Measurements from ENCODE around the gene C1orf74. TPM values are rescaled to one million over a fixed set of nuclear protein-coding genes. Genes with fewer than 3 reads are reported as not detected.

Gene C1orf74
- total RNA-seq, 1 donor, result 3.6 TPM

DNA sequence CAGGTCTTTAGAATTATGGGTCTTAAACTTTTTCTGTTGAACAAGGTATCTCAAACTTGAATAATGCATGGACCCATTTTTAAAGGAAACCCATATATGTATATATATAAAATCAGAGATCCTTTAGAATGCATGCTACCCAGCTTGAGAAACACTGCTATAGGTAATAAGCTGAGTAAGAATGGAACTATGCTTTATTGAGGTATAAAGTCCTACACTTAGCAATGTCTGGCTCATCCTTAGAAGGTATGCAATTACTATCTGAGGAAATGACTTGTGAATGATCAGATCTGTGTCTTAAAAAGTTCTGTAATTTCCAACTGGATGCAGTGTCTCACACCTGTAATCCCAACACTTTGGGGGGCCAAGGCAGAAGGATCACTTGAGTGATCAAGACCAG, 17.3 kb downstream of the C1orf74 start:
- TF ChIP-seq, protein P1, sequence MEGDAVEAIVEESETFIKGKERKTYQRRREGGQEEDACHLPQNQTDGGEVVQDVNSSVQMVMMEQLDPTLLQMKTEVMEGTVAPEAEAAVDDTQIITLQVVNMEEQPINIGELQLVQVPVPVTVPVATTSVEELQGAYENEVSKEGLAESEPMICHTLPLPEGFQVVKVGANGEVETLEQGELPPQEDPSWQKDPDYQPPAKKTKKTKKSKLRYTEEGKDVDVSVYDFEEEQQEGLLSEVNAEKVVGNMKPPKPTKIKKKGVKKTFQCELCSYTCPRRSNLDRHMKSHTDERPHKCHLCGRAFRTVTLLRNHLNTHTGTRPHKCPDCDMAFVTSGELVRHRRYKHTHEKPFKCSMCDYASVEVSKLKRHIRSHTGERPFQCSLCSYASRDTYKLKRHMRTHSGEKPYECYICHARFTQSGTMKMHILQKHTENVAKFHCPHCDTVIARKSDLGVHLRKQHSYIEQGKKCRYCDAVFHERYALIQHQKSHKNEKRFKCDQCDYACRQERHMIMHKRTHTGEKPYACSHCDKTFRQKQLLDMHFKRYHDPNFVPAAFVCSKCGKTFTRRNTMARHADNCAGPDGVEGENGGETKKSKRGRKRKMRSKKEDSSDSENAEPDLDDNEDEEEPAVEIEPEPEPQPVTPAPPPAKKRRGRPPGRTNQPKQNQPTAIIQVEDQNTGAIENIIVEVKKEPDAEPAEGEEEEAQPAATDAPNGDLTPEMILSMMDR (IDR thresholded peaks at IDR 0.05; ENCODE audit: insufficient read depth, low read length), result no peak
- H3K4me3 ChIP-seq (ENCODE audit: low read depth, low read length), result no peak overlapping the region
- no peak for DNase-seq (ENCODE audit: low read depth)

DNA sequence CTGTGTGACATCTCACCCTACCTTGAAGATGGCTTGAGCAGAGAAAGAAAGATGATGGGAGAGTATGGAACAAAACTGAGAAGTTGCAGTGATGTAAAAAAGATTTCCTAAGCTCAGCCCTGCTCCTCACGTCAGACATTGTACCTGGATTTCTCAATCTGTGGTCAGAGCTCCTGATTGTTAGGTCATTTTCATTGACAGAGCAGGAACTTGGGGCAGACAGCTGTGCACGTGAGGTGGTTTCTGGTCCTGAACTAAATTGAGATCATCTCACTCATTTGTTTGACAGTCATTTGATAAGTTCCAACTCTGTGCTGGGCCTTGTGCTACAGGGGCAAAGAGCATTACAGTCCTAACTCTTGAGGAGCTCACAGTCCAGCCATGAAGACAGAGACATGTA, 18.3 kb downstream of the C1orf74 start:
- no peak overlapping the region for H3K4me3 ChIP-seq (ENCODE audit: low read depth, low read length)
- DNase-seq (ENCODE audit: low read depth), result no peak
- TF ChIP-seq, protein P1 (IDR thresholded peaks at IDR 0.05; ENCODE audit: insufficient read depth, low read length), result no peak

DNA sequence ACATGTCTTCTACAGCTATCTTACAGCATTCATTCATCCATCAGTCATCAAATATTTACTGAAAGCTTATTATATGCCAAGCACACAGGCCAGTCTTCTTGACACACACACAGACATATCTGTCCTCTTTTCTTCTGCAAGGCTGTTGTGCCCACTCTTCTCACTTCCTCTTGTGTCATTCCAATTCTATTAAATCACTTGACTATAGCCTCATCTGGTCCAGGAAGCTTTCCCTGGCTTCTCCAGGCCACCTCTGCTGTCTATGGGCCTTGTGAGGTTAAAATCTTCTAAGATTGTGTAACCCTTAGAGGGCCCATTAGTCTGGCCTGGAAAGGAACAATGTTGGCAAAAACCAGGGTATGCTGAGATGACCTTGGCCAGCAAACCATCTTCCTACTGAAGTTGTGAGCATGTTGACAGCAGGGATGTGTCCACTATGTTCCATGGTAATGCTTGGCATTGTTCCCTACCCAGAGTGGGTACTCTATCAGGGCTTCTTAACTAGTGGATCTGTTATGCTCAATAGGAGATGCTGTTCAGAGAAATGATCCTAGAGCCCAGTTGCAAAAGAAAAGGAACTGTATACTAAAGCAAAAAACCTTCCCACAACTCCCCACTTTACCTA, 23.2 kb downstream of the C1orf74 start:
- no peak overlapping the region for H3K4me3 ChIP-seq (ENCODE audit: low read depth, low read length)
- peak; percentile 45 for DNase-seq (ENCODE audit: low read depth)
- TF ChIP-seq, protein P1 (IDR thresholded peaks at IDR 0.05; ENCODE audit: insufficient read depth, low read length), result no peak

DNA sequence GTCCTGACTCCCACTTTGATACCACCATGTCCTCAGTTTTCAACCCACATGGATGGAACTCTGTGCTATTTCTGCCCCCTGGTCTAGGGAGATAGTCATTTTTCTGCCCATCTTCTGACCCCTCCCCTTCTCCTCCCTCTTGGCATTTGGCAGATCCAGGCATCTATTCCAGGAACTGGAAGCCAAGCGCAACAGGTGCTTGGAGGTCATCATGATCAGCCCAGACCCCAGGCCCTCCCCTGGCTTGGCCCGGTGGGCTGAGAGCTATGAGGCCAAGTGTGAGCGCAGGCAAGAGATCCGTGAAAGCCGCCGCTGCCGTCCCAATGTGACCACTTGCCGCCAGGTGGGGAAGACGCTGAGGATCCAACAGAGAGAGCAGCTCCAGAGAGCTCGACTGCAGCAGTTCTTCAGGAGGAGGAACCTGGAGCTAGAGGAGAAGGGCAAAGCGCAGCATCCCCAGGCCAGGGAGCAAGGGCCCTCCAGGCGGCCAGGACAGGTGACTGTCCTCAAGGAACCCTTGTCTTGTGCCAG, 24.5 kb downstream of the C1orf74 start:
- DNase-seq (ENCODE audit: low read depth), result no peak
- no peak overlapping the region for H3K4me3 ChIP-seq (ENCODE audit: low read depth, low read length)
- TF ChIP-seq, protein P1 (IDR thresholded peaks at IDR 0.05; ENCODE audit: insufficient read depth, low read length), result no peak

DNA sequence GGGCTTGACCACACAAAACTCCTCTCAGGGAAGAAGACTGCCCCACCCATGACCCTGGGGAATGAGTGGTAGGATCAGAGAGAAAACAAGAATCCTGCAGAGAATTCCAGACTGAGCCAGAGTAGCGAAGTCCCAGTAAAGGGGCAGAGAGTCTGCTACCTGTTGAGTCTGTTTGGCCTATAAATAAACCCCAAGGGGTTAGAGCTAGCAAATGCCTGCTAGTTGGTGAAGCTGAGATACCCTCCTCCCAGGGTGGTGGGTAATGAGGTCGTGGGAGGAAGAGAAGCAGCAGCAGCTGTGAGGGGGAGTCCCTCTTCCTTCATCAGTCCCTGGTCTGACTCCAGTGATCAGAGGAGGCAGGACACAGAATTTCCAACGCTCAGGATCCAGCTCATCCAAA, 26.0 kb downstream of the C1orf74 start:
- no peak overlapping the region for H3K4me3 ChIP-seq (ENCODE audit: low read depth, low read length)
- TF ChIP-seq, protein P1 (IDR thresholded peaks at IDR 0.05; ENCODE audit: insufficient read depth, low read length), result no peak
- no peak for DNase-seq (ENCODE audit: low read depth)

DNA sequence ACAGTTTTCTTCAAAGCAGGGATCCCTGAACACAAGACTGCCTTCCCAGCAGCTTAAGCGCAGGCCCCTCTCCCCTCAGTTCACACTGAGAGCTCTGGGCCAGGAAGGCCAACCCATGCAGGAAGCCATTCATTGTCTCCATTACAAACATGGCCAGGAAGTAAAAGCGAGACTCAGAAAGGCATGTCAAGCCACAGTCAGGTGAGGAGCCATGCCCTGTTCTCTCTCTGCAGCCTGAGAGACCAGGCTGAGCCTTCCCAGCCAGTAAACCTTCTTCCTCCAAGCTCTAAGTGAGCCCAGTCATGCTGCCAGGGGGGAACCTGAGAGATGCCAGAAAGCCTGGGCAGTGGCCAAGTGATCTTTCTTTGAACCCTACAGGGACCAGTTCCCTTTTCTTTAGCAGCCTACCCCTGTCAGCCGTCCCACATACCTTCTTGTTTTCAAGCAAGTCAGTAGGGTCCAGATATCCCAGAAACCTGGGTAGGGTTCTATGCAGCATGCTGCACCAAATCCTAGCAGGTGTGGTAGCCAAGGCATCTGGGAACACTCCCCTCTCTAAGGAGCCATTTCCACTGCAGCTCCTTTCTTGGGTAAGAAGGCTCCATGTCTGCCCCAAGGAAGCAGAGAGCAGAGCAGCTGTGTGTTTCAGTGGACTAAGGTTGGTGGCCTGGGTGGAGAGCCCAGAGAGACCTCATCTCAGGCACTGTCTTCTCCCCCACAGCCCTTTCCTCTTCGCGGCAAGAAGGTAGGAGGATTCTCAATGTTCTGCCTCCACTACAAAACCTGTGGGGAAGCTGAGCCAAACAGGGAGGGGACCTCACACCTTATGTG, 27.5 kb downstream of the C1orf74 start:
- no peak for DNase-seq (ENCODE audit: low read depth)
- H3K4me3 ChIP-seq (ENCODE audit: low read depth, low read length), result no peak overlapping the region
- TF ChIP-seq, protein P1 (IDR thresholded peaks at IDR 0.05; ENCODE audit: insufficient read depth, low read length), result no peak
